22Rv1 (cell line): Measurements from ENCODE around the gene RFLNA.

Source experiments
- CTCF ChIP-seq: fragments of 450-650 bp; IDR thresholded peaks from 2 replicates; pipeline ENCODE4 v1.5.1; 2017; ENCODE audit warnings: mild to moderate bottlenecking
- ZFX ChIP-seq: fragments of 450-650 bp; IDR thresholded peaks from 2 replicates; pipeline ENCODE4 v1.6.1; 2017; ENCODE audit warnings: antibody characterized with exemption, borderline replicate concordance

GRCh38 chr12:124346425-124347168, 51.7 kb downstream of the RFLNA start:
- TF ChIP-seq CTCF (no peak), ZFX (no peak)
